Astrocyte (in vitro differentiated cells and primary cell): Measurements from ENCODE around the gene BIN2.

Source experiments
- EZH2 ChIP-seq: IDR thresholded peaks from 2 replicates; pipeline ENCODE4 v1.6.1; 2012; ENCODE audit warnings: mild to moderate bottlenecking, low read length, inconsistent platforms; ENCODE audit not compliant: insufficient read depth
- TF ChIP-seq, protein P1 (sequence below): IDR thresholded peaks from 2 replicates; pipeline ENCODE4 v1.5.1; 2011; ENCODE audit warnings: low read depth, mild to moderate bottlenecking, inconsistent platforms, low read length, moderate library complexity; ENCODE audit not compliant: insufficient read depth

- no peak for TF ChIP-seq EZH2
- TF ChIP-seq, protein P1, sequence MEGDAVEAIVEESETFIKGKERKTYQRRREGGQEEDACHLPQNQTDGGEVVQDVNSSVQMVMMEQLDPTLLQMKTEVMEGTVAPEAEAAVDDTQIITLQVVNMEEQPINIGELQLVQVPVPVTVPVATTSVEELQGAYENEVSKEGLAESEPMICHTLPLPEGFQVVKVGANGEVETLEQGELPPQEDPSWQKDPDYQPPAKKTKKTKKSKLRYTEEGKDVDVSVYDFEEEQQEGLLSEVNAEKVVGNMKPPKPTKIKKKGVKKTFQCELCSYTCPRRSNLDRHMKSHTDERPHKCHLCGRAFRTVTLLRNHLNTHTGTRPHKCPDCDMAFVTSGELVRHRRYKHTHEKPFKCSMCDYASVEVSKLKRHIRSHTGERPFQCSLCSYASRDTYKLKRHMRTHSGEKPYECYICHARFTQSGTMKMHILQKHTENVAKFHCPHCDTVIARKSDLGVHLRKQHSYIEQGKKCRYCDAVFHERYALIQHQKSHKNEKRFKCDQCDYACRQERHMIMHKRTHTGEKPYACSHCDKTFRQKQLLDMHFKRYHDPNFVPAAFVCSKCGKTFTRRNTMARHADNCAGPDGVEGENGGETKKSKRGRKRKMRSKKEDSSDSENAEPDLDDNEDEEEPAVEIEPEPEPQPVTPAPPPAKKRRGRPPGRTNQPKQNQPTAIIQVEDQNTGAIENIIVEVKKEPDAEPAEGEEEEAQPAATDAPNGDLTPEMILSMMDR: no peak
These were observed 49.2 kb upstream of the BIN2 start for GRCh38 chr12:51373187-51373586.
